ENCODE results near the gene MMGT1.

MMGT1 gene

GRCh38 chrX:135973548-135974278 lies at the start of gene MMGT1:
TSS of gene MMGT1 (minus strand) at chrX:135973988. CDS start at chrX:135973675, 313 bp downstream.
- peak; percentile 81 for DNase-seq (ENCODE audit: low spot score)

- DNase-seq (ENCODE audit: low spot score): no peak
Measured at GRCh38 chrX:136021903-136022302, 48.1 kb upstream of the MMGT1 start.

DNA sequence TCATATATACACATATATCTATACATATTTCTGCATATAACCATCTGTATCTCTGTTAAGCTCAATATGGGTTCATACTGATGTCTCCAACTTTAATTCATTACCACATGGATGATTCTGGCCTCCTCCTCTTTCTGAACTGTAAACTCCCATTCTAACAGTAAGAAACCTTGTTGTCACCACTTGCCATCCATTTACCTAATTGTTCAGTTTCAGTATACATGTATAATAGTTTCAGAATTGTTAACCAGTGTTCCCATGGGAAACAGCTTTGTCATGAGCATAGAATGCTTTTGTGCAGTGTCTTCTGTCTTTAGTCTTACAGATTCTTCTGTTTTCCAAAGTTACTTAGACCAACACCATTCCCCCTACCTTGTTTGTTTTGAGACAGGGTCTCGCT lies 47.4 kb upstream of the MMGT1 start:
- no peak for DNase-seq (ENCODE audit: low spot score)

- DNase-seq (ENCODE audit: low spot score): no peak
Measured at GRCh38 chrX:136019226-136019625, 45.4 kb upstream of the MMGT1 start.

DNA sequence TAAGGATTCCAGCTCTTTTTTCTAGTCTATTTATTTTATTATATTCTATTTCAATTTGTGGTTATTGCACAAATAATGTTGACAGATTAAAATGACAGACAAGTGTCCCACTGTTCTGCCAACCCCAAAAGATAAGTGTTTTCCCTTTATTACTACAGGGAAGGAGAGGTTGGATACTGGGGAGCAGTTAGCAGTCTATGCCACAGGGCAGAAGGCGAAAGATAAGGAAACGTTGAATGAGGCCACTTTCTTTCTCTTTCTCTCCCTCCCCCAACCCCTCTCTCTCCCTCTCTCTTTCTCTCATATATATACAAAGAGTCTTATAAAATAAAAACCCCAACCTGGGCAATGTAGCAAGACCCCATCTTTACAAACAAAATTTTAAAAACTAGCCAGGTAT lies 43.1 kb upstream of the MMGT1 start:
- no peak for DNase-seq (ENCODE audit: low spot score)

DNA sequence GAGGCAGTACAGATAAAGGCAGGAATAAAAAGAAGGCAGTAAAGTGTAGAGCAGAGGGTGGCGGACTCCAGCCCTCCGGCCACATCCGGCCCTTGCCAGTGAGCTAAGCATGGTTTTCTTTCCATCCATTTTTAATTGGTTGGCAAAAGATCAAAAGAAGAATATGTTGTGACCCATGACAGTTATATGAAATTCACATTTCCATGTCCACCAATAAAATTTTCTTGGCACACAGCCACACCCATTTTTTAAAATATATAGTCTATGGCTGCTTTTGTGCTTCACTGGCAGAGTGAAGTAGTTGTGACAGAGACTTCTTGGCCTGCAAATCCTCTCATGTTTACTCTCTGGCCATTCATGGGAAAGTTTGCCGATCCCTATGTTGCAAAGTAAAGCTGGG lies 41.2 kb upstream of the MMGT1 start:
- no peak for DNase-seq (ENCODE audit: low spot score)

DNA sequence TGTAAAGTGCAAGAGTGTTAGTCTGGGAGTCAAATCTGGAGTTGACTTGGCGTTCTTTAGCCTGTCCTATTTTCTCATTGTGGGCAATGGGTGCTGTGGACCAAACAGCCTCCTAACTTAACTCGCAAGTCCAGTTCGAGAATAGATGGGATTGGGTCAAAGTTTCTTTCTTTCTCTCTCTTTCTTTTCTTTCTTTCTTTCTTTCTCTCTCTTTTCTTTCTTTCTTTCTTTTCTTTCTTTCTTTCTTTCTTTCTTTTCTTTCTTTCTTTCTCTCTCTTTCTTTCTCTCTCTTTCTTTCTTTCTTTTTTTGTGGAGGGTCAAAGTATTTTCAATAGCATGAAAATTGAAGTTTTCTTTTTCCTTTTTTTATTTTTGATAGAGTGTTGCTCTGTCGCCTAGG lies 14.5 kb upstream of the MMGT1 start:
- no peak for DNase-seq (ENCODE audit: low spot score)

DNA sequence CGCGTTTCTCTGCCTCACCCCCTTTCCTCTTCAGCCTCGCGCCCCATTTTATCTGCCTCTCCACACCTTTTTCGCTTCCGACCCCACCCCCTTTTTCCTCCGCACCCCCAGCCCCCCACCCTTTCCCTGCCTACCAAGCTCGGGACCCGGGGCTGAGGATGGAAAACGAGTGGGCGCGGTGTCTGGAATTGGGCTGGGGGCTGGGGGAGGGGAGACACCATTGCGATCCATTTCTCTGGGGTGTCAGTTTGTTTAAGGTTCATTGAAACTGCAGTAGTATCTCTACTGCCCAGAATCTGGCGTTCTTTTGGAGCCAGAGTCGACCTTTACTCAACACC lies 12.2 kb upstream of the MMGT1 start:
- no peak for DNase-seq (ENCODE audit: low spot score)

DNA sequence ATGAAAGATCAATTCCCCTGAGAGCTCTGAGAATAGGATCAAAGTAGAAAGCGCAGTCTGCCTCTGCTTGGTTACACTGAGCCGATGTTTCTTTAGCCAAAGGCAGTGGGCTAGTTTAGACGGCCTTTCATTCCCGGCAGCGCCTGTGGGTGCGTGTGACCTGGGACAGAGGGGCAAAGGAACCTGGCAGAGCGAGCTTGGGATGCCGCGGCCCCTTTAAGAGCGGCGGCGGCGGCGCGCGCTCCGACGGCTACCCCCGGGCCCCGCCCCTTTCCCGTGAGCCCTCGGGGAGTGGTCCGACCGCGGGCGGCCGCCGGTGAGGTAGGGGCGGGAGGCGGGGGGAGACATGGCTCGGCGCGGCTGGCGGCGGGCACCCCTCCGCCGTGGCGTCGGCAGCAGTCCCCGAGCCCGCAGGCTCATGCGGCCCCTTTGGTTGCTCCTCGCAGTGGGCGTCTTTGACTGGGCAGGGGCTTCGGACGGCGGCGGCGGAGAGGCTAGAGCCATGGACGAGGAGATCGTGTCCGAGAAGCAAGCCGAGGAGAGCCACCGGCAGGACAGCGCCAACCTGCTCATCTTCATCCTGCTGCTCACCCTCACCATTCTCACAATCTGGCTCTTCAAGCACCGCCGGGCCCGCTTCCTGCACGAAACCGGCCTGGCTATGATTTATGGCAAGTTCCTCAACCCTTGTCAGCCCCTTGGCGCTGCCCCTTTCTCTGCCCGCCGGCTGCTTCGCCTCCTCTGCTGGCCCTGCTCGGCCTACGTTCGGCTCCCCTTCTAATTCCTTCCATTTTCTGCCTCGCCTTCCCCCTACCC lies 11.6 kb upstream of the MMGT1 start, which contains the start of gene SLC9A6:
Gene SLC9A6, plus strand, starts transcription at position 279 of the 816 bp plus-strand sequence. Its CDS starts 224 bp downstream, at position 503.
- DNase-seq (ENCODE audit: low spot score): peak; percentile 69

DNA sequence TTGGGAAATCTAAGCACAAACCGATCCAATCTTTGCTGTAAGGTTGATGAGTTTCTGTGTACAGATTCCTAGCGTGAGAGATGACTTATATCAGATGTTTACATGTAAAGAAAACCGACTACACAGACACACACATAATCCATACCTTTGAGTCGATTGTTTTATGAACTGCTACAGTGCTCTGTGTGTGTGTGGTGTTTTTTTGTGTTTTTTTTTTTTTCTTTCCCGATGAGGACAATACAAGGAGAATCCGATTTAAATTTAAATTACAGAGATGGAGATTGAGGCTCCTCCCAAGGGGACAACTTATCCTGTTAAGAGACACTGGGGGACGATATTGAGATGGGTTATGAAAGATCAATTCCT lies 11.0 kb upstream of the MMGT1 start:
- no peak for DNase-seq (ENCODE audit: low spot score)

DNA sequence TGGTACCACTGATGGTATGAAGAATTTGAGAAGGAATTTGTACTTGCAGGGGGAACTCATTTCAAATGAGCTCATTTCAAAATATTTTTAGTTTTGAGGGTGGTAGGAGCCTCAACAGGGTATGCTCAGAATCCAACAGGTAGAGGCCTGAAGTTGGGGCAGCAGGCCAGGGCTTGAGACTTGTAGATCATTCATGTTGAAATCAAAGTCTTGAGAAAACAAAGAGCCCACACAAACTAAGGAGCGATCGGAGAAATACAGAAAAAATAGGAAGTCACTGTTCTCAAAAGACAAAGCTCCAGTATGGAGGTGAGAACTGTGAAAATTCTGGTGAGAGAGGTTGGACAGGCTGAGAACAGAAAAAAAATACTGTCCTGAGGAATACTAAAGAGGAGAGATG lies 10.5 kb upstream of the MMGT1 start:
- DNase-seq (ENCODE audit: low spot score): no peak

GRCh38 chrX:135982860-135983259 lies 9.1 kb upstream of the MMGT1 start:
- peak; percentile 24 for DNase-seq (ENCODE audit: low spot score)

- no peak for DNase-seq (ENCODE audit: low spot score)
Measured at GRCh38 chrX:135981668-135982067, 7.9 kb upstream of the MMGT1 start.

DNA sequence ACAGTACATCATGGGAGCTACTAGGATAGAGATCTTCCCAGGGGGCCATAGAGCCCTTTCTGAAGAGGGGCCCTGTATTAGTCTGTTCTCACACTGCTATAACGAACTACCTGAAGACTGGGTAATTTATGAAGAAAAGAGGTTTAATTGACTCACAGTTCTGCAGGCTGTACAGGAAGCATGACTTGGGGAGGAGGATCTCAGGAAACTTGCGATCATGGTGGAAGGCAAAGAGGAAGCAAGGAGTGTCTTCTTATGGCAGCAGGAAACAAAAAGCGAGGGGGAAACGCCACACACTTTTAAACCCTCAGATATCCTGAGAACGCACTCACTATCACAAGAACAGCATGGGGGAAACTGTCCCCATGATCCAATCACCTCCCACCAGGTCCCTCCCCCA lies 7.2 kb upstream of the MMGT1 start:
- DNase-seq (ENCODE audit: low spot score): no peak

DNA sequence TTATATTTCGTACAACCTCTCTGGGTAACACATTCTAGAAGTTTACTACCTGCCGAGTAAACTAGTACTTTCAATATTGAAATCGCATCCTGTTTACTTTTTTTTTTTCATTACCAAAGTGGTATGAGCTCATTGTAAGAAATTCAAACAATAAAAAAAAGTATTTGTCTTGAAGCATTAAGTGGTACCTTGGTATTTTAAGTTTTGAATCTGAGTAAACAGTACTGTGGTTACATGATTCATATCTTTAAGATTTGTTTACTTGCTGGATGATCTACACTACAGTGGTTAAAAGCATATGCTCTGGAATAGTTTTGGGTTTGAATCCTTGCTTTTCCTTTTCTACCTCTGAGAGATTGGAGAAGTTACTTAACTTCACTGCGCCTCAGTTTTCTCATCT lies 3.8 kb upstream of the MMGT1 start:
- DNase-seq (ENCODE audit: low spot score): no peak

- DNase-seq (ENCODE audit: low spot score): no peak
Measured at GRCh38 chrX:135975421-135975820, 1.6 kb upstream of the MMGT1 start.

GRCh38 chrX:135974279-135974856 lies 580 bp upstream of the MMGT1 start:
- peak; percentile 40 for DNase-seq (ENCODE audit: low spot score)

GRCh38 chrX:135973025-135973547 lies 702 bp downstream of the MMGT1 start:
- DNase-seq (ENCODE audit: low spot score): peak; percentile 41

DNA sequence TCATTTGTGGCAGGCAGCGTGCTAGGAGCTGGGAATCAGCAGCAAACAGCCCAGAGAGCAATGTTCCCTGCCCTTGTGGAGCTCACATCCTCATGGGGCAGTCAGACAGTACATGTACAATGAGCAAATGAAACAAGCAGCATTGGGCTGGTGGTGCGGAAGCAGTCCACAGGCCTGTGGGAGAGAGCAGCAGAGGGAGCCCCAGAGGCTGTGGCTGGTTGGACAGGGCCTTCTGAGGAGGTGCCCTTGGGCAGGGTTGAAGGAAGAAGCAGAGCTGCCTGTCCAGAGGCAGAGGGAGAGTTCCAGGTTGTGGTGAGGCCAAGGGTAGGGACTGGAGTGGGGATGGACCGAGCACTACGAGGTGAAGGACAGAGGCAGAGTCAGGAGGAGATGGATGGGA lies 22.5 kb downstream of the MMGT1 start:
- no peak for DNase-seq (ENCODE audit: low spot score)

DNA sequence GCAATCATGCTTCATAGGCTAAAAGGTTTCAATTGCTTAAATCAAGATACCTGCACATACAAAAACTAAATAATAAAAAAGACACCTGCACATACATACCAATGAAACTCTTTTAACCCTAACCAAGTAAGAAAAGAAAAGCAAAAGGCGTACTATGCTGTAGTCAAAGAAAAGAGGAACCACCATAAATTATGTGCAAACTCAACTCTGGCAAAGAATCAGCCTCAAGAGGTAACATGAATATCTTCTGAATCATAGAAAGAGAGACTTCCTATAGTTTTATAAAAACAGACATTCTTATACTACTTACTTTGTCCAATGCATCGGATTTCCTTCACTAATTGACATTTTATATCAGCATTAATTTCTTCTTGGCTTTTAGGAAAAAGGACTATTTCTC lies 29.3 kb downstream of the MMGT1 start:
- no peak for DNase-seq (ENCODE audit: low spot score)

- DNase-seq (ENCODE audit: low spot score): peak; percentile 51
Measured at GRCh38 chrX:135931644-135932487, 41.9 kb downstream of the MMGT1 start.

DNA sequence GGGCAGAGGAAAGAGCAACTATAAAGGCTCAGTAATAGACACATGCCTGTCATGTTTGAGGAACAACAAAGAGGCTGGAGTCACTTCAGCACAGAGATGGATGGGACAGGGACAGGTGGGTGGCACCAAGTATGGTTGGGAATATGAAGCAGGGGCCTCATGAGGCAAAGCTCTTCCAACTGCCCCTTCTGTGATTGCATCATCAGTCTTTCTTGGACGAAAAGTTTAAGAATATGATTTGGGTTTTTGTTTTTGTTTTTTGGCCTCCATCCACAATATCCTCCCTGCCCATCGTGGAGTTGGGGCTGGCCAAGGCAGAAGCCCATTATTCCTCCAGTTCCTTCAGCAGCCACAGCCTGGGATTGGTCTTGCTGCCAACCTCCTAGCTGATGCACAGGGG lies 45.9 kb downstream of the MMGT1 start:
- no peak for DNase-seq (ENCODE audit: low spot score)
